GM12892 (cell line): ENCODE measurements around the gene CTNNA3.

ENCODE experiments used
- DNase-seq: peaks from one replicate; pipeline ENCODE4 v3.0.0; 2011; ENCODE audit not compliant: insufficient read length
- FAIRE-seq: peaks from 2 replicates; lab custom pipeline; 2011; peaks lifted over from hg19 to GRCh38; lab: Jason Lieb, UNC
- POLR2A ChIP-seq: IDR thresholded peaks from 2 replicates; pipeline ENCODE4 v1.6.1; 2011; ENCODE audit warnings: low read depth, low read length, control low read depth
- POLR2AphosphoS5 ChIP-seq: IDR thresholded peaks from 2 replicates; pipeline ENCODE4 v1.6.1; 2011; ENCODE audit warnings: low read depth, low read length, control low read depth
- TAF1 ChIP-seq: IDR thresholded peaks from 2 replicates; pipeline ENCODE4 v1.6.1; 2011; ENCODE audit warnings: low read depth, mild to moderate bottlenecking, control low read depth, low read length, borderline replicate concordance

The CTNNA3 gene

GRCh38 chr10:66639371-66639770 lies 1056.6 kb downstream of the CTNNA3 start:
- no peak for FAIRE-seq
- TF ChIP-seq POLR2AphosphoS5, result no peak
- no peak for TF ChIP-seq TAF1
- TF ChIP-seq POLR2A, result no peak
- DNase-seq, result no peak

- no peak for TF ChIP-seq POLR2AphosphoS5
- TF ChIP-seq TAF1, result no peak
- no peak for FAIRE-seq
- no peak for DNase-seq
Observed at GRCh38 chr10:66637273-66638036, 1058.5 kb downstream of the CTNNA3 start.

- no peak for DNase-seq
- FAIRE-seq, result no peak
Observed at GRCh38 chr10:66629996-66630395, 1066.0 kb downstream of the CTNNA3 start.

GRCh38 chr10:66627156-66627555 lies 1068.8 kb downstream of the CTNNA3 start:
- FAIRE-seq (no peak), DNase-seq (no peak)

More at GRCh38 chr10:66629996-66630395, 1066.0 kb downstream of the CTNNA3 start:
- TF ChIP-seq TAF1, result no peak
- no peak for TF ChIP-seq POLR2A
- no peak for TF ChIP-seq POLR2AphosphoS5

GRCh38 chr10:66625709-66626590 lies 1070.0 kb downstream of the CTNNA3 start:
- TF ChIP-seq POLR2A, result no peak
- TF ChIP-seq TAF1, result no peak
- TF ChIP-seq POLR2AphosphoS5, result no peak
- no peak for FAIRE-seq
- no peak for DNase-seq

More at GRCh38 chr10:66627156-66627555, 1068.8 kb downstream of the CTNNA3 start:
- TF ChIP-seq POLR2A (no peak), POLR2AphosphoS5 (no peak), TAF1 (no peak)

- DNase-seq (no peak), FAIRE-seq (no peak)
- TF ChIP-seq POLR2A (no peak), POLR2AphosphoS5 (no peak), TAF1 (no peak)
Observed at GRCh38 chr10:66622050-66622449, 1073.9 kb downstream of the CTNNA3 start.

GRCh38 chr10:66604195-66604594 lies 1091.8 kb downstream of the CTNNA3 start:
- FAIRE-seq, result no peak
- no peak for DNase-seq
- no peak for TF ChIP-seq TAF1
- no peak for TF ChIP-seq POLR2A
- no peak for TF ChIP-seq POLR2AphosphoS5

- FAIRE-seq, result no peak
Observed at GRCh38 chr10:66591865-66592264, 1104.1 kb downstream of the CTNNA3 start.

GRCh38 chr10:66587680-66588050 lies 1108.3 kb downstream of the CTNNA3 start:
- DNase-seq (no peak), FAIRE-seq (no peak)
- TF ChIP-seq POLR2A (no peak), POLR2AphosphoS5 (no peak), TAF1 (no peak)

More at GRCh38 chr10:66591865-66592264, 1104.1 kb downstream of the CTNNA3 start:
- DNase-seq, result no peak
- TF ChIP-seq POLR2AphosphoS5 (no peak), TAF1 (no peak), POLR2A (no peak)

GRCh38 chr10:66586897-66587679 lies 1108.9 kb downstream of the CTNNA3 start:
- TF ChIP-seq POLR2A, result no peak
- TF ChIP-seq POLR2AphosphoS5, result no peak
- TF ChIP-seq TAF1, result no peak
- no peak for FAIRE-seq
- DNase-seq, result no peak

GRCh38 chr10:66586073-66586472 lies 1109.9 kb downstream of the CTNNA3 start:
- DNase-seq (no peak), FAIRE-seq (no peak)
- TF ChIP-seq POLR2AphosphoS5 (no peak), POLR2A (no peak), TAF1 (no peak)

GRCh38 chr10:66575251-66575855 lies 1120.6 kb downstream of the CTNNA3 start:
- DNase-seq (no peak), FAIRE-seq (no peak)
- TF ChIP-seq TAF1 (no peak), POLR2AphosphoS5 (no peak), POLR2A (no peak)
